ENCODE results near the gene LOXL4. TPM values are rescaled to one million over a fixed set of nuclear protein-coding genes. Genes with fewer than 3 reads are reported as not detected.

Gene LOXL4
- total RNA-seq, 1 donor from 2014 or later: 0.26 TPM

- TF ChIP-seq CTCF (IDR thresholded peaks at IDR 0.05; ENCODE audit: insufficient read depth, low read length, severe bottlenecking): no peak
- DNase-seq (ENCODE audit: low read depth): no peak
- Histone ChIP-seq H3K27me3 (ENCODE audit: control insufficient read depth, insufficient read depth, low read length) (no peaks in the 10 kb centered on the region), H3K4me3 (ENCODE audit: low read depth, low read length) (no peak overlapping the region), H3K36me3 (ENCODE audit: control insufficient read depth, insufficient read depth, low read length) (peaks cover 9% of the 10 kb centered on the region)
- no peak for FAIRE-seq
Observed at GRCh38 chr10:98244586-98244985, 23.4 kb downstream of the LOXL4 start.

DNA sequence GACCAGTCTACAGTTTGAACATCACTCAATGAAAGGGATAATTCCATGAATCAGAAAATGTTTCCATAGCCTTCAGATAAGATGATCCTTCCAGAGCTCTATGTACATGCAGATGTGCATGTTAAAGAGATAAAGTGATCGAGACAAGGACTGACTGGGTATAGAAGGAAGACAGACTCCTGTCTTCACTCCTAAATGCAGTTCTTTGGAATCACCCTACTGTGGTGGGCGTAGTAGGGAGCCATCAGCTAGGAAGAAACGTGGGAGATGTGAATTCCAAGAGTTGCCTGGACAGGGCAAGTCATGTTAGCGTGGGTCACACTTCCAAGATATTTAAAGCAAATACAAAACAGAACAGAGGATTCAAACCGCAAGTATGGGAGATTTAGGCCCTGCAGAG, 23.9 kb downstream of the LOXL4 start:
- FAIRE-seq (peak; percentile 43), DNase-seq (ENCODE audit: low read depth) (no peak)
- no peak overlapping the region for H3K4me3 ChIP-seq (ENCODE audit: low read depth, low read length)
- TF ChIP-seq CTCF (IDR thresholded peaks at IDR 0.05; ENCODE audit: insufficient read depth, low read length, severe bottlenecking): no peak
- H3K36me3 ChIP-seq (ENCODE audit: control insufficient read depth, insufficient read depth, low read length): peaks cover 9% of the 10 kb centered on the region
- H3K27me3 ChIP-seq (ENCODE audit: control insufficient read depth, insufficient read depth, low read length): no peaks in the 10 kb centered on the region

- peak; percentile 25 for TF ChIP-seq CTCF (IDR thresholded peaks at IDR 0.05; ENCODE audit: insufficient read depth, low read length, severe bottlenecking)
- FAIRE-seq (no peak), DNase-seq (ENCODE audit: low read depth) (peak; percentile 25)
Observed at GRCh38 chr10:98242823-98243222, 25.2 kb downstream of the LOXL4 start.

DNA sequence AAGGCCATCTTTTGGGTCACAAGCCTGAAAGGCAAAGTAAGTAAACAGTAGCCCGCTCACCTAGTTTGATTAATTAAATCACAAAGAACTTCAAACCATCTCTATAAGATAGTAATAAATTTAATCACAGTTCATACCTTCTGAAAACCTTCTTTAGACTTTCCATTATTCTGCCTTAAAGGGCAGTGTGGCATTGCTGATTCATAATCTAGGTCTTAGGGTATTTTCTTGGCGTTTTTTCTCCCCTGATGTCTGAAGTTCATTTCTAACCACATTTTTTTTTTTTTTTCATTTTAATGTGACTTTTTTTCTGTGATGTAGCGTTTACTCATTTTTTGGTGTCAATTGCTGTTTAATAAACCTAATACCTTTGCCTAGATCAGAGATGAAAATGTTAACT, 27.5 kb downstream of the LOXL4 start:
- no peak overlapping the region for H3K4me3 ChIP-seq (ENCODE audit: low read depth, low read length)
- no peak for TF ChIP-seq CTCF (IDR thresholded peaks at IDR 0.05; ENCODE audit: insufficient read depth, low read length, severe bottlenecking)
- H3K36me3 ChIP-seq (ENCODE audit: control insufficient read depth, insufficient read depth, low read length): peaks cover 1% of the 10 kb centered on the region
- no peak for DNase-seq (ENCODE audit: low read depth)
- no peaks in the 10 kb centered on the region for H3K27me3 ChIP-seq (ENCODE audit: control insufficient read depth, insufficient read depth, low read length)
- FAIRE-seq: no peak

More at GRCh38 chr10:98242823-98243222, 25.2 kb downstream of the LOXL4 start:
- Histone ChIP-seq H3K36me3 (ENCODE audit: control insufficient read depth, insufficient read depth, low read length) (peaks cover 9% of the 10 kb centered on the region), H3K4me3 (ENCODE audit: low read depth, low read length) (no peak overlapping the region), H3K27me3 (ENCODE audit: control insufficient read depth, insufficient read depth, low read length) (no peaks in the 10 kb centered on the region)

- FAIRE-seq (no peak), DNase-seq (ENCODE audit: low read depth) (no peak)
- no peak overlapping the region for H3K4me3 ChIP-seq (ENCODE audit: low read depth, low read length)
- peaks cover 1% of the 10 kb centered on the region for H3K36me3 ChIP-seq (ENCODE audit: control insufficient read depth, insufficient read depth, low read length)
- no peaks in the 10 kb centered on the region for H3K27me3 ChIP-seq (ENCODE audit: control insufficient read depth, insufficient read depth, low read length)
- no peak for TF ChIP-seq CTCF (IDR thresholded peaks at IDR 0.05; ENCODE audit: insufficient read depth, low read length, severe bottlenecking)
Observed at GRCh38 chr10:98238391-98238790, 29.6 kb downstream of the LOXL4 start.

GRCh38 chr10:98236862-98237261, 31.1 kb downstream of the LOXL4 start:
- DNase-seq (ENCODE audit: low read depth): no peak
- FAIRE-seq: no peak
- no peak overlapping the region for H3K4me3 ChIP-seq (ENCODE audit: low read depth, low read length)
- no peak for TF ChIP-seq CTCF (IDR thresholded peaks at IDR 0.05; ENCODE audit: insufficient read depth, low read length, severe bottlenecking)
- H3K36me3 ChIP-seq (ENCODE audit: control insufficient read depth, insufficient read depth, low read length): peaks cover 1% of the 10 kb centered on the region
- H3K27me3 ChIP-seq (ENCODE audit: control insufficient read depth, insufficient read depth, low read length): no peaks in the 10 kb centered on the region
